Hepatocyte (in vitro differentiated cells): ENCODE results near the gene FLRT2. TPM values are rescaled to one million over a fixed set of nuclear protein-coding genes. Genes with fewer than 3 reads are reported as not detected.

Experiments
- DNase-seq: peaks from one replicate; pipeline ENCODE4 v3.0.0-alpha.2; 2016; ENCODE audit warnings: low spot score
- H2AFZ ChIP-seq: fragments of 200-600 bp; sonication (generic); 2 replicates; pipeline ENCODE4 v1.6.0; 2016; ENCODE audit warnings: antibody characterized with exemption, mild to moderate bottlenecking
- H3K27ac ChIP-seq: fragments of 200-600 bp; sonication (generic); 2 replicates; pipeline ENCODE4 v1.5.1; 2016; ENCODE audit warnings: mild to moderate bottlenecking
- H3K27me3 ChIP-seq: fragments of 200-600 bp; sonication (generic); 2 replicates; pipeline ENCODE4 v1.6.1; 2016
- H3K36me3 ChIP-seq: fragments of 200-600 bp; sonication (generic); replicated peaks from 2 replicates; pipeline ENCODE4 v1.5.1; 2016; ENCODE audit warnings: low read depth; ENCODE audit not compliant: insufficient read depth
- H3K4me1 ChIP-seq: fragments of 200-600 bp; sonication (generic); 2 replicates; pipeline ENCODE4 v1.5.1; 2016; ENCODE audit warnings: mild to moderate bottlenecking, moderate library complexity; ENCODE audit not compliant: insufficient read depth
- H3K4me2 ChIP-seq: fragments of 200-600 bp; sonication (generic); 2 replicates; pipeline ENCODE4 v1.6.0; 2016
- H3K4me3 ChIP-seq: fragments of 200-600 bp; sonication (generic); 2 replicates; pipeline ENCODE4 v1.5.1; 2016; ENCODE audit warnings: mild to moderate bottlenecking
- H3K79me2 ChIP-seq: fragments of 200-600 bp; sonication (generic); 2 replicates; pipeline ENCODE4 v1.6.0; 2017; ENCODE audit warnings: mild to moderate bottlenecking
- H3K9me2 ChIP-seq: fragments of 200-600 bp; sonication (generic); replicated peaks from 2 replicates; pipeline ENCODE4 v1.6.0; 2017; ENCODE audit warnings: mild to moderate bottlenecking; ENCODE audit not compliant: insufficient read depth
- H3K9me3 ChIP-seq: fragments of 200-600 bp; sonication (generic); 2 replicates; pipeline ENCODE4 v1.5.1; 2016; ENCODE audit warnings: low read depth, mild to moderate bottlenecking
- H4K20me1 ChIP-seq: fragments of 200-600 bp; sonication (generic); 2 replicates; pipeline ENCODE4 v1.6.0; 2016; ENCODE audit warnings: mild to moderate bottlenecking; ENCODE audit not compliant: insufficient read depth, poor library complexity, severe bottlenecking
- CTCF ChIP-seq: fragments of 200-600 bp; sonication (generic); IDR thresholded peaks from 2 replicates; pipeline ENCODE4 v1.5.1; 2016; ENCODE audit warnings: antibody characterized with exemption, mild to moderate bottlenecking; ENCODE audit not compliant: poor library complexity
- EZH2 ChIP-seq: fragments of 200-600 bp; sonication (generic); IDR thresholded peaks from 2 replicates; pipeline ENCODE4 v1.6.1; 2016; ENCODE audit warnings: antibody characterized with exemption, mild to moderate bottlenecking, borderline replicate concordance
- EZH2phosphoT487 ChIP-seq: fragments of 200-600 bp; sonication (generic); IDR thresholded peaks from one replicate; pipeline ENCODE4 v1.6.1; 2018; ENCODE audit warnings: antibody characterized with exemption, mild to moderate bottlenecking, low read depth, moderate library complexity; ENCODE audit not compliant: unreplicated experiment, severe bottlenecking
- WGBS: methylation state at CpG from one replicate; pipeline ENCODE4 v1.1.6; 2016; ENCODE audit warnings: low lambda C conversion rate; ENCODE audit errors: missing lambda C conversion rate; 5-methylcytosine and 5-hydroxymethylcytosine counted together
- polyA plus RNA-seq: library from polyadenylated mRNA; unstranded; fragments of >200 nt; fragmentation: Nextera tagmentation; extraction: Ambion mirVana; gene quantifications from 2 replicates; pipeline ENCODE4 v1.2.1, GENCODE V29; 2016
- total RNA-seq: library from RNA; depleted of rRNA; stranded (reverse); fragments of >200 nt; gene quantifications from 2 replicates; pipeline ENCODE4 v1.2.3, GENCODE V29; 2014

The FLRT2 gene
- total and polyA plus RNA-seq, 2 experiments from 2014 or later: 32.9 to 42.3 TPM

DNA sequence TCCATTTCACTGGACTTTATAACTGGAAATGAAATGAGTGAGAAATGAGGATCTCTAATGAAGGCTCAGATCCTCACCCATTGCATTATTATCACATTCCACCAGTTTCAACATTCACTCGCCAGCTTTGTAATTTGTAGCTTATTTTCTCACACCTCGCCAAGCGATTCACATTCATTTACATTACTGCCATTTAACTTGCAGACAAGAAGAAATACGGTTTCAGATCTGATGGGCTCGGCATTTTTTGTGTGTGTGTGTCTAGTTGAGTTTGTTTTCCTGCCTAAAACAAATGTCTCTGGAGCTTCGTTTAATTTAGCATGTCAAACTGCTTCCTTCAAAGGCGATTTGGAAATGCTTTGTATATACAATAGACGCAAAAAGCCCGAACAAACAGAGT is 132.2 kb downstream of the FLRT2 start:
- DNase-seq: no peak
- Histone ChIP-seq H3K9me2 (no peaks in the 10 kb centered on the region), H2AFZ (no peak overlapping the region), H3K4me3 (no peak overlapping the region), H3K27ac (no peak overlapping the region), H3K9me3 (no peaks in the 10 kb centered on the region), H3K36me3 (no peaks in the 10 kb centered on the region), H3K4me1 (no peaks in the 10 kb centered on the region), H3K4me2 (no peak overlapping the region), H3K27me3 (no peaks in the 10 kb centered on the region), H3K79me2 (no peaks in the 10 kb centered on the region), H4K20me1 (no peaks in the 10 kb centered on the region)
- WGBS: 68% methylated on average over 9 of the region's 9 CpGs
- TF ChIP-seq EZH2phosphoT487: no peak
- TF ChIP-seq CTCF: no peak
- no peak for TF ChIP-seq EZH2

GRCh38 chr14:85663256-85663655 is 133.3 kb downstream of the FLRT2 start:
- WGBS: 83% methylated on average over 2 of the region's 2 CpGs
- H3K36me3 ChIP-seq: no peaks in the 10 kb centered on the region
- no peak for DNase-seq

GRCh38 chr14:85663667-85664066 is 133.7 kb downstream of the FLRT2 start:
- Histone ChIP-seq H3K4me2 (no peak overlapping the region), H3K9me3 (no peaks in the 10 kb centered on the region), H3K79me2 (no peaks in the 10 kb centered on the region), H3K9me2 (no peaks in the 10 kb centered on the region), H2AFZ (no peak overlapping the region), H3K4me3 (no peak overlapping the region), H4K20me1 (no peaks in the 10 kb centered on the region), H3K27me3 (no peaks in the 10 kb centered on the region), H3K36me3 (no peaks in the 10 kb centered on the region), H3K4me1 (no peaks in the 10 kb centered on the region), H3K27ac (no peak overlapping the region)
- no peak for DNase-seq
- TF ChIP-seq EZH2phosphoT487 (no peak), EZH2 (no peak), CTCF (no peak)

More at GRCh38 chr14:85663256-85663655, 133.3 kb downstream of the FLRT2 start:
- Histone ChIP-seq H2AFZ (no peak overlapping the region), H3K4me3 (no peak overlapping the region), H3K79me2 (no peaks in the 10 kb centered on the region), H4K20me1 (no peaks in the 10 kb centered on the region), H3K27ac (no peak overlapping the region), H3K4me2 (no peak overlapping the region), H3K9me3 (no peaks in the 10 kb centered on the region), H3K27me3 (no peaks in the 10 kb centered on the region), H3K4me1 (no peaks in the 10 kb centered on the region), H3K9me2 (no peaks in the 10 kb centered on the region)
- TF ChIP-seq CTCF: no peak
- TF ChIP-seq EZH2phosphoT487: no peak
- TF ChIP-seq EZH2: no peak

GRCh38 chr14:85675957-85676356 is 146.0 kb downstream of the FLRT2 start:
- H3K4me2 ChIP-seq: no peak overlapping the region
- H3K4me3 ChIP-seq: no peak overlapping the region
- H3K79me2 ChIP-seq: no peaks in the 10 kb centered on the region
- H3K27ac ChIP-seq: no peak overlapping the region
- no peak for DNase-seq
- no peaks in the 10 kb centered on the region for H3K9me2 ChIP-seq
- TF ChIP-seq EZH2phosphoT487 (no peak), CTCF (no peak), EZH2 (no peak)
- WGBS: 93% methylated on average over 6 of the region's 6 CpGs
- no peaks in the 10 kb centered on the region for H4K20me1 ChIP-seq
- no peaks in the 10 kb centered on the region for H3K4me1 ChIP-seq
- no peaks in the 10 kb centered on the region for H3K36me3 ChIP-seq
- no peak overlapping the region for H2AFZ ChIP-seq
- no peaks in the 10 kb centered on the region for H3K9me3 ChIP-seq
- no peaks in the 10 kb centered on the region for H3K27me3 ChIP-seq
